ENCODE results near the gene LRRC23. TPM values are rescaled to one million over a fixed set of nuclear protein-coding genes. Genes with fewer than 3 reads are reported as not detected.

Gene LRRC23
- total and polyA plus RNA-seq, 2 of the 13 experiments (the other 11 are each of a cell fraction or from before 2014, with no cell fraction given): 6.0 to 7.8 TPM

DNA sequence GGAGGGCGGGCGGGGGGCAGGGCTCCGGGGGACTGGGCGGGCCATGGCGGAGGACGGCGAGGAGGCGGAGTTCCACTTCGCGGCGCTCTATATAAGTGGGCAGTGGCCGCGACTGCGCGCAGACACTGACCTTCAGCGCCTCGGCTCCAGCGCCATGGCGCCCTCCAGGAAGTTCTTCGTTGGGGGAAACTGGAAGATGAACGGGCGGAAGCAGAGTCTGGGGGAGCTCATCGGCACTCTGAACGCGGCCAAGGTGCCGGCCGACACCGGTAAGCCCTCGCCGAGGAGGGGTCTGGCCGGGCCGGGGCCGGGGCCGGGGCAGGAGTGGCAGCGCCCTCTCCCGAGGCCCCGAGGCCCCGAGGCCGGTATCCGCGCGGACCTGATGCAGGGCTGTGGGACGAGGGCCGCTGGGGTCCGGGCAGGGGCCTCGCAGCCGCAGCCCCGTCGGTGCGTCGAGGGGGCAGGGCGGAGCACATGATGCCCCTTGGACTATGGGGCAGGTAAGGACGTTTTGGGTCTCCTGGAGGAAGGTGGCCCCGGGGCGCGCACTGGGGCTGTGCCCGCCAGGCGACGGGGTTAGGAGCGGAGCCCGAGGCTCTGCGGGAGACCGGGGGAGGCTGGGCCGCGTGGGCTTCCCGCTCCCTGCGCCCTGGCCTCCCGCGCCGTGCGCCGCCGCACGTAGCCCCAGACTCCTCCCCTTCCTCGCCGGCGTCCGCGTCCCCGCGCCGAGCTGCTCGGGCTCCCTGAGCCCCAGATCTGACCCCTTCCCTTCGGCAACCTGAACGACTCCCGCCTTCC is 37.0 kb upstream of the LRRC23 start, which contains the start of gene TPI1 (continued):
- TF ChIP-seq SOX13 (IDR thresholded peaks at IDR 0.05) (0 out of 2 replicates have a peak, but pooled peaks have one; percentile 23), SOX13 (CRISPR knock-in tag; conservative IDR thresholded peaks at IDR 0.05 in 1 of 2, IDR thresholded peaks at IDR 0.05 in 1 of 2) (no peak; a peak in 1 of 4 replicates), NCOA2 (CRISPR knock-in tag; IDR thresholded peaks at IDR 0.05) (peak; percentile 45; the same call in 1 of the 2 replicates), IRX3 (CRISPR knock-in tag; IDR thresholded peaks at IDR 0.05; ENCODE audit: borderline replicate concordance, low read depth) (peak; percentile 85), ZFP36L1 (CRISPR knock-in tag; IDR thresholded peaks at IDR 0.05) (0 out of 2 replicates have a peak, but pooled peaks have one; percentile 40), MAZ (IDR thresholded peaks at IDR 0.05; ENCODE audit: borderline replicate concordance, low read depth, low read length) (peak; percentile 34; the same call in 1 of the 2 replicates), MAZ (CRISPR knock-in tag; IDR thresholded peaks at IDR 0.05; ENCODE audit: low read depth) (no peak; the same call in 1 of the 2 replicates), SETDB1 (CRISPR knock-in tag; IDR thresholded peaks at IDR 0.05; ENCODE audit: borderline replicate concordance) (no peak), NBN (conservative IDR thresholded peaks at IDR 0.05) (no peak), ZNF678 (CRISPR knock-in tag; IDR thresholded peaks at IDR 0.05) (no peak; the same call in 1 of the 2 replicates), SATB2 (CRISPR knock-in tag; IDR thresholded peaks at IDR 0.05) (peak; percentile 62; the same call in 1 of the 2 replicates), HMG20B (CRISPR knock-in tag; conservative IDR thresholded peaks at IDR 0.05) (no peak), PHF8 (CRISPR knock-in tag; IDR thresholded peaks at IDR 0.05) (peak; percentile 81), PAWR (CRISPR knock-in tag; IDR thresholded peaks at IDR 0.05; ENCODE audit: borderline replicate concordance) (no peak), ZNF766 (CRISPR knock-in tag; IDR thresholded peaks at IDR 0.05; ENCODE audit: borderline replicate concordance) (0 out of 2 replicates have a peak, but pooled peaks have one; percentile 50), ZNF205 (CRISPR knock-in tag; IDR thresholded peaks at IDR 0.05) (peak; percentile 49; the same call in 1 of the 2 replicates), RFXAP (CRISPR knock-in tag; IDR thresholded peaks at IDR 0.05; ENCODE audit: borderline replicate concordance) (peak; percentile 57), ZFY (CRISPR knock-in tag; IDR thresholded peaks at IDR 0.05) (peak; percentile 72), ZNF605 (CRISPR knock-in tag; IDR thresholded peaks at IDR 0.05) (0 out of 2 replicates have a peak, but pooled peaks have one; percentile 72)
- TF ChIP-seq, protein P1, sequence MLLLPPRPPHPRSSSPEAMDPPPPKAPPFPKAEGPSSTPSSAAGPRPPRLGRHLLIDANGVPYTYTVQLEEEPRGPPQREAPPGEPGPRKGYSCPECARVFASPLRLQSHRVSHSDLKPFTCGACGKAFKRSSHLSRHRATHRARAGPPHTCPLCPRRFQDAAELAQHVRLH (CRISPR knock-in tag; IDR thresholded peaks at IDR 0.05; ENCODE audit: borderline replicate concordance, low read depth): peak; percentile 85; the same call in 1 of the 2 replicates
- TF ChIP-seq, protein P2, sequence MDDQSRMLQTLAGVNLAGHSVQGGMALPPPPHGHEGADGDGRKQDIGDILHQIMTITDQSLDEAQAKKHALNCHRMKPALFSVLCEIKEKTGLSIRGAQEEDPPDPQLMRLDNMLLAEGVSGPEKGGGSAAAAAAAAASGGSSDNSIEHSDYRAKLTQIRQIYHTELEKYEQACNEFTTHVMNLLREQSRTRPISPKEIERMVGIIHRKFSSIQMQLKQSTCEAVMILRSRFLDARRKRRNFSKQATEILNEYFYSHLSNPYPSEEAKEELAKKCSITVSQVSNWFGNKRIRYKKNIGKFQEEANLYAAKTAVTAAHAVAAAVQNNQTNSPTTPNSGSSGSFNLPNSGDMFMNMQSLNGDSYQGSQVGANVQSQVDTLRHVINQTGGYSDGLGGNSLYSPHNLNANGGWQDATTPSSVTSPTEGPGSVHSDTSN (CRISPR knock-in tag; IDR thresholded peaks at IDR 0.05; ENCODE audit: borderline replicate concordance): peak; percentile 57; the same call in 1 of the 2 replicates
- TF ChIP-seq, protein P3, sequence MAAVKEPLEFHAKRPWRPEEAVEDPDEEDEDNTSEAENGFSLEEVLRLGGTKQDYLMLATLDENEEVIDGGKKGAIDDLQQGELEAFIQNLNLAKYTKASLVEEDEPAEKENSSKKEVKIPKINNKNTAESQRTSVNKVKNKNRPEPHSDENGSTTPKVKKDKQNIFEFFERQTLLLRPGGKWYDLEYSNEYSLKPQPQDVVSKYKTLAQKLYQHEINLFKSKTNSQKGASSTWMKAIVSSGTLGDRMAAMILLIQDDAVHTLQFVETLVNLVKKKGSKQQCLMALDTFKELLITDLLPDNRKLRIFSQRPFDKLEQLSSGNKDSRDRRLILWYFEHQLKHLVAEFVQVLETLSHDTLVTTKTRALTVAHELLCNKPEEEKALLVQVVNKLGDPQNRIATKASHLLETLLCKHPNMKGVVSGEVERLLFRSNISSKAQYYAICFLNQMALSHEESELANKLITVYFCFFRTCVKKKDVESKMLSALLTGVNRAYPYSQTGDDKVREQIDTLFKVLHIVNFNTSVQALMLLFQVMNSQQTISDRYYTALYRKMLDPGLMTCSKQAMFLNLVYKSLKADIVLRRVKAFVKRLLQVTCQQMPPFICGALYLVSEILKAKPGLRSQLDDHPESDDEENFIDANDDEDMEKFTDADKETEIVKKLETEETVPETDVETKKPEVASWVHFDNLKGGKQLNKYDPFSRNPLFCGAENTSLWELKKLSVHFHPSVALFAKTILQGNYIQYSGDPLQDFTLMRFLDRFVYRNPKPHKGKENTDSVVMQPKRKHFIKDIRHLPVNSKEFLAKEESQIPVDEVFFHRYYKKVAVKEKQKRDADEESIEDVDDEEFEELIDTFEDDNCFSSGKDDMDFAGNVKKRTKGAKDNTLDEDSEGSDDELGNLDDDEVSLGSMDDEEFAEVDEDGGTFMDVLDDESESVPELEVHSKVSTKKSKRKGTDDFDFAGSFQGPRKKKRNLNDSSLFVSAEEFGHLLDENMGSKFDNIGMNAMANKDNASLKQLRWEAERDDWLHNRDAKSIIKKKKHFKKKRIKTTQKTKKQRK (IDR thresholded peaks at IDR 0.05; ENCODE audit: low read length): no peak
